ENCODE measurements around the gene COLEC12.

DNA sequence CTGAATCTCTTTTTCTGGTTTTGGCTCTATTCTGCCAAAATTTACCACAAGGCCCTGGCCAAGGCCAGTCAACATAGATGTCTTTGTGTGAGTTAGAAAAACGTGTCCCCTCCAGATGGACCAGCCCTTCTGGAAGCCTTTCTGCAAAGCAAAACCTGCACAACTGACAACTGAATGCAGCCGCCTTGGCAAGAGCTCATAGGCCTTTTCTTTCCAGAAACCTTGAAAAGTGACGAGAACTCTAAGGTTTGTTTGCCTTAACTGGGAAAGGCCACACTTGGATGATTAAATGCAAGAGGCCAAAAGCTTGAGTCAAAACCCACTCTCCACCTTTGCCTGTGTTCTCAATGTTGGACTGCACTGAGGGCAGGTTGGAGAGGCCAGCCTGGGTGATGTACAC lies 103.9 kb downstream of the COLEC12 start:
- no peak for TF ChIP-seq CTCF (IDR thresholded peaks at IDR 0.05)
- no peak for TF ChIP-seq POLR2A (IDR thresholded peaks at IDR 0.05)
